Measurements from ENCODE around the gene KCNMA1. TPM values are rescaled to one million over a fixed set of nuclear protein-coding genes. Genes with fewer than 3 reads are reported as not detected.

Gene KCNMA1
- total RNA-seq, 1 experiment from 2014 or later = 143 TPM

- no TSS peak for BruUV-seq (replicated peaks)
- H3K36me3 ChIP-seq (ENCODE audit: low read depth, low read length) = no peaks in the 10 kb centered on the region
- intact Hi-C loops (cut with micrococcal nuclease) = no loop called here
- no peak for ATAC-seq
- H3K9me2 ChIP-seq (replicated peaks; ENCODE audit: low read length) = no peaks in the 10 kb centered on the region
- no peaks in the 10 kb centered on the region for H3K79me2 ChIP-seq (ENCODE audit: low read length)
- TF ChIP-seq EZH2 (IDR thresholded peaks at IDR 0.05; ENCODE audit: low read length, unreplicated experiment) = no peak
- TF ChIP-seq CTCF (conservative IDR thresholded peaks at IDR 0.05; ENCODE audit: low read depth, low read length) = no peak
- TF ChIP-seq EZH2phosphoT487 (IDR thresholded peaks at IDR 0.05; ENCODE audit: borderline replicate concordance, low read length) = no peak
- no peak overlapping the region for H3K4me2 ChIP-seq (ENCODE audit: low read length)
- H3K9ac ChIP-seq (ENCODE audit: low read length) = no peak overlapping the region
- H3K27ac ChIP-seq (ENCODE audit: low read length) = no peak overlapping the region
- H3K4me3 ChIP-seq (ENCODE audit: low read length) = no peak overlapping the region
- no peaks in the 10 kb centered on the region for H4K20me1 ChIP-seq (ENCODE audit: low read length)
- H3K9me3 ChIP-seq (ENCODE audit: low read length) = no peaks in the 10 kb centered on the region
- no peak for DNase-seq
- peaks cover 9% of the 10 kb centered on the region for H3K4me1 ChIP-seq (ENCODE audit: insufficient read depth, low read length)
- ChIA-PET CTCF (no interaction called here), POLR2A (ENCODE audit: unreplicated experiment) (no interaction called here)
- no peak overlapping the region for H2AFZ ChIP-seq (ENCODE audit: low read length)
- H3F3A ChIP-seq (ENCODE audit: low read length, unreplicated experiment) = no peaks in the 10 kb centered on the region
- no peaks in the 10 kb centered on the region for H3K27me3 ChIP-seq (ENCODE audit: low read length)
These were observed 512.4 kb downstream of the KCNMA1 start for GRCh38 chr10:77125231-77125630.

GRCh38 chr10:77123330-77123729 lies 514.3 kb downstream of the KCNMA1 start:
- Histone ChIP-seq H3K9me3 (ENCODE audit: low read length) (no peaks in the 10 kb centered on the region), H3K4me3 (ENCODE audit: low read length) (no peak overlapping the region), H4K20me1 (ENCODE audit: low read length) (no peaks in the 10 kb centered on the region), H2AFZ (ENCODE audit: low read length) (no peak overlapping the region), H3K79me2 (ENCODE audit: low read length) (no peaks in the 10 kb centered on the region), H3K27ac (ENCODE audit: low read length) (no peak overlapping the region), H3K4me2 (ENCODE audit: low read length) (no peak overlapping the region), H3K4me1 (ENCODE audit: insufficient read depth, low read length) (peaks cover 4% of the 10 kb centered on the region), H3F3A (ENCODE audit: low read length, unreplicated experiment) (no peaks in the 10 kb centered on the region), H3K27me3 (ENCODE audit: low read length) (no peaks in the 10 kb centered on the region), H3K9ac (ENCODE audit: low read length) (no peak overlapping the region), H3K36me3 (ENCODE audit: low read depth, low read length) (no peaks in the 10 kb centered on the region), H3K9me2 (replicated peaks; ENCODE audit: low read length) (no peaks in the 10 kb centered on the region)
- DNase-seq (no peak), ATAC-seq (no peak)
- BruUV-seq (replicated peaks) = no TSS peak
- intact Hi-C loops (cut with micrococcal nuclease) = no loop called here
- TF ChIP-seq EZH2phosphoT487 (IDR thresholded peaks at IDR 0.05; ENCODE audit: borderline replicate concordance, low read length) (no peak), EZH2 (IDR thresholded peaks at IDR 0.05; ENCODE audit: low read length, unreplicated experiment) (no peak), CTCF (conservative IDR thresholded peaks at IDR 0.05; ENCODE audit: low read depth, low read length) (no peak)
- ChIA-PET CTCF (no interaction called here), POLR2A (ENCODE audit: unreplicated experiment) (no interaction called here)

GRCh38 chr10:77121829-77122228 lies 515.8 kb downstream of the KCNMA1 start:
- no peaks in the 10 kb centered on the region for H3K27me3 ChIP-seq (ENCODE audit: low read length)
- no peak for TF ChIP-seq EZH2 (IDR thresholded peaks at IDR 0.05; ENCODE audit: low read length, unreplicated experiment)
- TF ChIP-seq CTCF (conservative IDR thresholded peaks at IDR 0.05; ENCODE audit: low read depth, low read length) = no peak
- no peak for TF ChIP-seq EZH2phosphoT487 (IDR thresholded peaks at IDR 0.05; ENCODE audit: borderline replicate concordance, low read length)
- H3K4me1 ChIP-seq (ENCODE audit: insufficient read depth, low read length) = peaks cover 17% of the 10 kb centered on the region
- BruUV-seq (replicated peaks) = no TSS peak
- H3K36me3 ChIP-seq (ENCODE audit: low read depth, low read length) = no peaks in the 10 kb centered on the region
- intact Hi-C loops (cut with micrococcal nuclease) = no loop called here
- H3K79me2 ChIP-seq (ENCODE audit: low read length) = no peaks in the 10 kb centered on the region
- ATAC-seq (no peak), DNase-seq (no peak)
- no peak overlapping the region for H2AFZ ChIP-seq (ENCODE audit: low read length)
- POLR2A ChIA-PET (ENCODE audit: unreplicated experiment) = no interaction called here
- no peak overlapping the region for H3K4me2 ChIP-seq (ENCODE audit: low read length)
- no peaks in the 10 kb centered on the region for H3K9me3 ChIP-seq (ENCODE audit: low read length)
- no peak overlapping the region for H3K4me3 ChIP-seq (ENCODE audit: low read length)
- H3K9ac ChIP-seq (ENCODE audit: low read length) = no peak overlapping the region
- CTCF ChIA-PET = no interaction called here
- no peaks in the 10 kb centered on the region for H3K9me2 ChIP-seq (replicated peaks; ENCODE audit: low read length)
- no peaks in the 10 kb centered on the region for H3F3A ChIP-seq (ENCODE audit: low read length, unreplicated experiment)
- no peak overlapping the region for H3K27ac ChIP-seq (ENCODE audit: low read length)
- H4K20me1 ChIP-seq (ENCODE audit: low read length) = no peaks in the 10 kb centered on the region

Measured in PC-3 (cell line).